ENCODE data around the gene CHCHD6. TPM values are rescaled to one million over a fixed set of nuclear protein-coding genes. Genes with fewer than 3 reads are reported as not detected.

The CHCHD6 gene
- total and polyA plus RNA-seq, 2 donors (not counting 3 experiments of a cell fraction or from before 2014, with no cell fraction given) = 8.4 to 10.1 TPM

DNA sequence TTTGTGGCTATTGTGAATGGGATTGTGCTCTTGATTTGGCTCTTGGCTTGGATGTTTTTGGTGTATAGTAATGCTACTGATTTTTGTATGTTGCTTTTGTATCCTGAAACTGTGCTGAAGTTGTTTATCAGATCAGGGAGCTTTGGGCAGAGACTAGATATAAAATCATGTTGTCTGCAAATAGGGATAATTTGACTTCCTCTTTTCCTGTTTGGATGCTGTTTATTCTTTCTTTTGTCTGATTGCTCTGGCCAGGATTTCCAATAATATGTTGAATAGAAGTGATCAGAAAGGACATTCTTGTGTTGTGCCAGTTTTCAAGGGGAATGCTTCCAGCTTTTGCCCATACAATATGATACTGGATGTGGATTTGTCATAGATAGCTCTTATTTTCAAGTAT lies 66.1 kb downstream of the CHCHD6 start:
- Histone ChIP-seq H3K4me3 (replicated peaks in 1 of 3; ENCODE audit: insufficient read depth in 1 of 3, low read depth in 1 of 3, low read length in 3 of 3) (no peak overlapping the region), H3K36me3 (ENCODE audit: control insufficient read depth in 2 of 2, extremely low read depth in 1 of 2, insufficient read depth in 2 of 2, low read length in 2 of 2) (no peaks in the 10 kb centered on the region), H3K9ac (replicated peaks; ENCODE audit: extremely low read depth, insufficient read depth, low read length) (no peak overlapping the region), H3K4me2 (ENCODE audit: insufficient read depth, low read length) (no peak overlapping the region), H4K20me1 (replicated peaks; ENCODE audit: control insufficient read depth, extremely low read depth, insufficient read depth, low read length) (no peaks in the 10 kb centered on the region), H3K27me3 (ENCODE audit: control insufficient read depth in 2 of 2, insufficient read depth in 2 of 2, low read length in 2 of 2) (no peaks in the 10 kb centered on the region), H3K9me1 (replicated peaks; ENCODE audit: control insufficient read depth, extremely low read depth, insufficient read depth, low read length) (no peaks in the 10 kb centered on the region), H3K9me3 (replicated peaks; ENCODE audit: control insufficient read depth, insufficient read depth, low read length) (no peaks in the 10 kb centered on the region), H2AFZ (ENCODE audit: low read depth, low read length) (no peak overlapping the region), H3K4me1 (ENCODE audit: control insufficient read depth, extremely low read depth, insufficient read depth, low read length) (no peaks in the 10 kb centered on the region), H3K27ac (ENCODE audit: insufficient read depth, low read depth, low read length) (no peak overlapping the region), H3K79me2 (ENCODE audit: control insufficient read depth, insufficient read depth, low read length) (no peaks in the 10 kb centered on the region)
- FAIRE-seq = peak; percentile 8
- DNase-seq (ENCODE audit: low read depth, low spot score) = no peak
- dilution Hi-C loops (cut with MboI; ENCODE audit: extremely low pct_ligation_motif_present, low sequenced_read_pairs) = no loop called here
- POLR2A ChIA-PET = no interaction called here
- no peak for TF ChIP-seq MYC (IDR thresholded peaks at IDR 0.05; ENCODE audit: low read depth, low read length)
- TF ChIP-seq EZH2 (IDR thresholded peaks at IDR 0.05; ENCODE audit: borderline replicate concordance, low read depth, low read length, severe bottlenecking) = no peak
- TF ChIP-seq JUN (IDR thresholded peaks at IDR 0.05; ENCODE audit: borderline replicate concordance, insufficient read depth, insufficient read length, low read depth) = no peak
- TF ChIP-seq FOS (IDR thresholded peaks at IDR 0.05; ENCODE audit: borderline replicate concordance, insufficient read depth, low read length) = no peak
- TF ChIP-seq GATA2 (IDR thresholded peaks at IDR 0.05; ENCODE audit: insufficient read depth, insufficient read length, low read depth, low read length) = no peak
- TF ChIP-seq, protein P1, sequence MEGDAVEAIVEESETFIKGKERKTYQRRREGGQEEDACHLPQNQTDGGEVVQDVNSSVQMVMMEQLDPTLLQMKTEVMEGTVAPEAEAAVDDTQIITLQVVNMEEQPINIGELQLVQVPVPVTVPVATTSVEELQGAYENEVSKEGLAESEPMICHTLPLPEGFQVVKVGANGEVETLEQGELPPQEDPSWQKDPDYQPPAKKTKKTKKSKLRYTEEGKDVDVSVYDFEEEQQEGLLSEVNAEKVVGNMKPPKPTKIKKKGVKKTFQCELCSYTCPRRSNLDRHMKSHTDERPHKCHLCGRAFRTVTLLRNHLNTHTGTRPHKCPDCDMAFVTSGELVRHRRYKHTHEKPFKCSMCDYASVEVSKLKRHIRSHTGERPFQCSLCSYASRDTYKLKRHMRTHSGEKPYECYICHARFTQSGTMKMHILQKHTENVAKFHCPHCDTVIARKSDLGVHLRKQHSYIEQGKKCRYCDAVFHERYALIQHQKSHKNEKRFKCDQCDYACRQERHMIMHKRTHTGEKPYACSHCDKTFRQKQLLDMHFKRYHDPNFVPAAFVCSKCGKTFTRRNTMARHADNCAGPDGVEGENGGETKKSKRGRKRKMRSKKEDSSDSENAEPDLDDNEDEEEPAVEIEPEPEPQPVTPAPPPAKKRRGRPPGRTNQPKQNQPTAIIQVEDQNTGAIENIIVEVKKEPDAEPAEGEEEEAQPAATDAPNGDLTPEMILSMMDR (IDR thresholded peaks at IDR 0.05; ENCODE audit: extremely low read depth in 1 of 2, insufficient read depth in 1 of 2, low read depth in 1 of 2, low read length in 2 of 2) = no peak
- TF ChIP-seq POLR2A (IDR thresholded peaks at IDR 0.05; ENCODE audit: low read depth, low read length) = no peak
- TF ChIP-seq, protein P2, sequence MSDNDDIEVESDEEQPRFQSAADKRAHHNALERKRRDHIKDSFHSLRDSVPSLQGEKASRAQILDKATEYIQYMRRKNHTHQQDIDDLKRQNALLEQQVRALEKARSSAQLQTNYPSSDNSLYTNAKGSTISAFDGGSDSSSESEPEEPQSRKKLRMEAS (IDR thresholded peaks at IDR 0.05; ENCODE audit: insufficient read depth, insufficient read length) = no peak
- CTCF ChIA-PET = no interaction called here
- BruUV-seq (replicated peaks) = no TSS peak
- intact Hi-C loops (cut with micrococcal nuclease) = no loop called here

Data from endothelial cell of umbilical vein (primary cell).